ENCODE data around the gene SMAD2. TPM values are rescaled to one million over a fixed set of nuclear protein-coding genes. Genes with fewer than 3 reads are reported as not detected.

SMAD2 gene
- total and polyA plus RNA-seq, 2 of the 8 experiments (the other 6 are each of a cell fraction or from before 2014, with no cell fraction given), result 28.4 to 124 TPM

GRCh38 chr18:47979611-47980200 is 49.2 kb upstream of the SMAD2 start (continued):
- TF ChIP-seq EGR1 (IDR thresholded peaks at IDR 0.05; ENCODE audit: borderline replicate concordance, low read depth, low read length) (no peak), PHF8 (conservative IDR thresholded peaks at IDR 0.05; ENCODE audit: low read depth, low read length) (no peak), ZNF274 (IDR thresholded peaks at IDR 0.05; ENCODE audit: borderline replicate concordance, extremely low read depth, low read length) (no peak), SAP30 (IDR thresholded peaks at IDR 0.05; ENCODE audit: insufficient read depth, insufficient replicate concordance, low read length) (no peak), BCL11A (IDR thresholded peaks at IDR 0.05; ENCODE audit: low read depth in 2 of 2, low read length in 2 of 2) (no peak)
